ENCODE results near the gene DNMT3A.

Gene DNMT3A

GRCh38 chr2:25290811-25291495 lies 50.8 kb downstream of the DNMT3A start:
- Histone ChIP-seq H3K4me3 (ENCODE audit: low read depth, low read length) (no peak overlapping the region), H3K27me3 (ENCODE audit: insufficient read depth, low read depth, severe bottlenecking) (no peaks in the 10 kb centered on the region), H3K9me3 (ENCODE audit: severe bottlenecking) (no peaks in the 10 kb centered on the region), H3K27ac (no peak overlapping the region), H3K36me3 (no peaks in the 10 kb centered on the region; the same call in 1 of the 2 replicates)
- TF ChIP-seq CTCF (IDR thresholded peaks at IDR 0.05; ENCODE audit: low read depth, low read length), result no peak
- DNase-seq, result no peak

DNA sequence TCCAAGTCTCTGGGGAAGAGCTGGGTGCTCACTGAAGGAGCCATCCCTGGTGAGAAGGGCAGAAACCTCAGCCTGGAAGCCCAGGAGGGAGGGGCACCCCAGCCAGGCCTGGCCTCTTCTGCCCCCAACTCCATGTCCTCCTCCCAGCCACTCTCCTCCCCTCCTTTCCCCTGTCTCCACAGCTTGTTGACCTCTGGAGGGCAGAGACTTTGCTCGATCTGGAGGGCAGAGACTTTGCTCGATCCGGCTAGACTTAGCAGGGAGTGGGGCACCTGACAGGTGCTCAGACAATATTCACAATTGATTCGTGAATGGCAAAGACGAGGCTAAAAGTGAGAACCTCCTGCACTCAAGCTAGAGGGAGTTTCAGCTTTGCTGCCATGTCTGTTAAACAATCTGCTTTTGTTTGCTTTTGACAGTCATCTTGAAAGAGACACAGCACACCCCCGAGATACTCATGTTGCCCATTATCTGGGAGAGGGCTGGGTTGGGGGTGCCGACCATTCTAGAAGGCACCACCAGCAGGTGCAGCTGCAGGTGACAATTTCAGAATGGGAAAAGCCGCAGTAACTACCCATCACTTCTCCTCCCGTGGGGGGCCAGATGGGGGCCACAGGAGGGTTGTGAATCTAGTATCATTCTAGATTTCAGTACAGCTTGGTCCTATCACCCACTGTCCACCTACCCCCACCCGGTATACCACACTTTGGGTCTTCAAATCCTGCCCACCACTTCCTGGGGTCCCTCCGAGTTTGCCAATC lies 54.8 kb downstream of the DNMT3A start:
- no peaks in the 10 kb centered on the region for H3K27me3 ChIP-seq (ENCODE audit: insufficient read depth, low read depth, severe bottlenecking)
- H3K27ac ChIP-seq, result no peak overlapping the region
- H3K4me3 ChIP-seq (ENCODE audit: low read depth, low read length), result no peak overlapping the region
- DNase-seq, result no peak
- TF ChIP-seq CTCF (IDR thresholded peaks at IDR 0.05; ENCODE audit: low read depth, low read length), result no peak
- H3K9me3 ChIP-seq (ENCODE audit: severe bottlenecking), result no peaks in the 10 kb centered on the region
- H3K36me3 ChIP-seq, result no peaks in the 10 kb centered on the region; the same call in 1 of the 2 replicates

DNA sequence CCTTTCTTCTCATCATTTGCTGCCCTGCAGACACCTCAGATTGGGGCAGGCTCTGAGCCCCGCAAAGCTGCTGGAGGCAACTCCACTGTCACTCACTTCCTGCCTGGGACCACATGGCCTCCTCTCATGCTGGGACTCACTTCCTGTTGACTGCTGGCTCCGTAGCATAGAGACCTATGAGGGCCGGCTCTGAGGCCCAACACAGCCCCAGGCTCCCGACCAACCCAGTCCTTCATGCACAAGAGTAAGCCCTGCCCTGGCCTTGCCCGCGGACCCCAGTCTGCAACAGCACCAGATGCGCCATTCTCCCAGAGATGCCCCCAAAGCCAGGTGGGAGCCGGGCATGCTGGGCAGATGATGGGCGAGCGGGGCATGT lies 55.7 kb downstream of the DNMT3A start:
- Histone ChIP-seq H3K4me3 (ENCODE audit: low read depth, low read length) (no peak overlapping the region), H3K27me3 (ENCODE audit: insufficient read depth, low read depth, severe bottlenecking) (no peaks in the 10 kb centered on the region), H3K36me3 (peaks cover 1% of the 10 kb centered on the region), H3K27ac (no peak overlapping the region), H3K9me3 (ENCODE audit: severe bottlenecking) (no peaks in the 10 kb centered on the region)
- TF ChIP-seq CTCF (IDR thresholded peaks at IDR 0.05; ENCODE audit: low read depth, low read length), result no peak
- no peak for DNase-seq

GRCh38 chr2:25285265-25286024 lies 56.3 kb downstream of the DNMT3A start:
- no peak for DNase-seq
- no peak overlapping the region for H3K27ac ChIP-seq
- H3K36me3 ChIP-seq, result peaks cover 4% of the 10 kb centered on the region
- H3K9me3 ChIP-seq (ENCODE audit: severe bottlenecking), result no peaks in the 10 kb centered on the region
- no peak for TF ChIP-seq CTCF (IDR thresholded peaks at IDR 0.05; ENCODE audit: low read depth, low read length)
- H3K27me3 ChIP-seq (ENCODE audit: insufficient read depth, low read depth, severe bottlenecking), result no peaks in the 10 kb centered on the region
- no peak overlapping the region for H3K4me3 ChIP-seq (ENCODE audit: low read depth, low read length)

DNA sequence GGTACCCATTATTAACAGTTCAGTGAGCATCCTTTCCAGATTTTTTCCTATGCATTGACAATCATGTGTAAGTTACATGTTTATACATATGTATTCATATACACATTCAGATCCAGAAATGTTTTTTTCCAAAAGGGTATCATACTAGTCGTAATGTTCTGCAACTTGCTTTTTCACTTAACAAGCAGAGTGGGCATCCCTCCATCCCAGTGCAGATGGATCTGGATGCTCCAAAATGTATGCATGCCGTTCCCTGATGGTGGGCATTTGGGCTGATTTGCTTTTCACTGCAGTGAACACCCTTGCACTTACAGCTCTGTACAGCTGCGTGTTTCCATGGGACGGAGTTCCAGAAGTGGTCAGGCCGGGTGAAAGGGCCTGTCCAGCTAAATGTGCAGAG lies 57.0 kb downstream of the DNMT3A start:
- TF ChIP-seq CTCF (IDR thresholded peaks at IDR 0.05; ENCODE audit: low read depth, low read length), result no peak
- Histone ChIP-seq H3K36me3 (peaks cover 6% of the 10 kb centered on the region), H3K9me3 (ENCODE audit: severe bottlenecking) (no peaks in the 10 kb centered on the region), H3K27ac (no peak overlapping the region), H3K27me3 (ENCODE audit: insufficient read depth, low read depth, severe bottlenecking) (no peaks in the 10 kb centered on the region), H3K4me3 (ENCODE audit: low read depth, low read length) (no peak overlapping the region)
- no peak for DNase-seq
